ENCODE results near the gene TRIM38.

The TRIM38 gene

DNA sequence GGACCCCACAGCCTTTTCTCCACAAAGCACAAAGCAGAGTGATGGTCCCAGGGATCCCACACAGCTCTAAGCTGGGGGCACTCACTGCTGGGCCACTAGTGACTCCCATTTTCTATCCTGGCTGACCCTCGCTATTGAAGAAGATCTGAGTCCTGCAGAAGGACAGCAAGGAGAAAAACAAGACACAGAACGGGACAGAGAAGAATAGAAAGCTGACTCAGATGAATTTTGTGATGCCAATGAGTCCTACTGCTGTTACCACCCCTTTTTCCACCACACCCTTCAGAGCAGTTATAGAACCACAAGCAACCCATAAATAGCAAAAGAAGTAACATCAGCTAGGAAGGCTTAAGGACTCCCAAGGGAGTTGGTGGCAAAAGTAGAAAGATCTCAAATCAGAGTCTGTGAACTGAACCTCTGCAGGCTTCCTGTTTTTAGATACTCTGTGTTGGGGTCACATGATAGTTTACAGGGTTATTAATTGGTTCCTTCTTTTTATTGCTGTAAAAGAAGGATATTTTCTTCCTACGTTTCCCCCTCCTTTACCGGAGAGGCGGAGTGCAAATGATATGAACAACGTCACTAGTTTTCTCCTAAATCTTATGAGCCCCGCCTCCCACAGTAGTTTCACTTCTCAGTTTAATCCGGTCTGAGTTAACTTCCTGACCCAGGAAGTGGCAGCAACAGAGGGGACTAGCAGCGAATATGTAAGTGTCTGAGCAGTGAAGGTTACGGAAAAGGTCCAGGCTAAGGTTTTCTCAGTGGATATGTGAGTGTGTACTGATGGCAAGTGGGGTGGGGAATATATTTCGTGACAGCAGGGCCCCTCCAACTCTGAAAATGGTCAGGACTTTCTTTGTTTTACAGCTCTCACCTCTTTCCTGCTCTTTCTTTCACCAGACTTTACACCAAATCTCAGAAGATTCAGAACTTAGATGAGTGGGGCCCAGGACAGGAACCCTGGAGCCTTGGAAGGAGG lies at the start of gene TRIM38:
Gene TRIM38 (plus strand): TSS at position 654 of the 979 bp plus-strand sequence. CDS start 3,721 bp downstream, outside the sequence.
- peaks cover 19% of the 10 kb centered on the region for H3K9me3 Mint-ChIP-seq
- peak within 1 kb of the TSS; percentile 88 to 97 (median 96) for H3K4me3 Mint-ChIP-seq
- H3K27ac Mint-ChIP-seq = peak within 1 kb of the TSS; percentile 98 to 99 (median 99)
- peaks cover 61% of the 10 kb centered on the region for H3K4me1 Mint-ChIP-seq
- H3K36me3 Mint-ChIP-seq (ENCODE audit: low read depth) = peaks cover 18% of the 10 kb centered on the region
- H3K27me3 Mint-ChIP-seq (ENCODE audit: low read depth) = no peaks in the 10 kb centered on the region
- no peak for TF ChIP-seq CTCF (IDR thresholded peaks at IDR 0.05; ENCODE audit: unreplicated experiment in 3 of 3)

GRCh38 chr6:25913741-25914140 lies 48.9 kb upstream of the TRIM38 start:
- no peak overlapping the region for H3K4me3 Mint-ChIP-seq
- H3K36me3 Mint-ChIP-seq (ENCODE audit: low read depth) = no peaks in the 10 kb centered on the region
- no peaks in the 10 kb centered on the region for H3K9me3 Mint-ChIP-seq
- no peaks in the 10 kb centered on the region for H3K4me1 Mint-ChIP-seq
- no peak overlapping the region for H3K27ac Mint-ChIP-seq
- no peak for TF ChIP-seq CTCF (IDR thresholded peaks at IDR 0.05; ENCODE audit: unreplicated experiment in 3 of 3)
- no peaks in the 10 kb centered on the region for H3K27me3 Mint-ChIP-seq (ENCODE audit: low read depth)

DNA sequence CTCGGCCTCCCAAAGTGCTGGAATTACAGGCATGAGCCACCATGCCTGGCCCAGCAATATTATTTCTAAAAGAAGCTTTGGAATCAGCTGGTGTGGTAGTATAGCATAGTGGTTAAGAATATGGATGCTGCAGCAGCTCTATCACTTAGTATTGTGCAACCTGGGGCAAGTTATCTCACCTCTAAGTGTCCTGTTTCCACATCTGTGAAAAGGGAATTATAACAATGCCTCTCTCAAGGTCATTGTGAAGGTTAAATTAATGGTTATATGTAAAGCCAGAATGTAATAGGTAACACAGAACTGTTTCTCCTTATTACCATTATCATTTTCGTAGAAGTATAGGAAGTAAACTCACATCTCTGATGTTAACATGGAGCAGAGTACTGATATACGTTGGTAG lies 46.3 kb upstream of the TRIM38 start:
- Mint-ChIP-seq H3K36me3 (ENCODE audit: low read depth) (no peaks in the 10 kb centered on the region), H3K9me3 (no peaks in the 10 kb centered on the region), H3K27ac (no peak overlapping the region), H3K4me1 (no peaks in the 10 kb centered on the region), H3K27me3 (ENCODE audit: low read depth) (no peaks in the 10 kb centered on the region), H3K4me3 (no peak overlapping the region)
- no peak for TF ChIP-seq CTCF (IDR thresholded peaks at IDR 0.05; ENCODE audit: unreplicated experiment in 3 of 3)

- no peak for TF ChIP-seq CTCF (IDR thresholded peaks at IDR 0.05; ENCODE audit: unreplicated experiment in 3 of 3)
- no peaks in the 10 kb centered on the region for H3K9me3 Mint-ChIP-seq
- H3K36me3 Mint-ChIP-seq (ENCODE audit: low read depth) = no peaks in the 10 kb centered on the region
These were observed 45.7 kb upstream of the TRIM38 start for GRCh38 chr6:25916789-25917490.

DNA sequence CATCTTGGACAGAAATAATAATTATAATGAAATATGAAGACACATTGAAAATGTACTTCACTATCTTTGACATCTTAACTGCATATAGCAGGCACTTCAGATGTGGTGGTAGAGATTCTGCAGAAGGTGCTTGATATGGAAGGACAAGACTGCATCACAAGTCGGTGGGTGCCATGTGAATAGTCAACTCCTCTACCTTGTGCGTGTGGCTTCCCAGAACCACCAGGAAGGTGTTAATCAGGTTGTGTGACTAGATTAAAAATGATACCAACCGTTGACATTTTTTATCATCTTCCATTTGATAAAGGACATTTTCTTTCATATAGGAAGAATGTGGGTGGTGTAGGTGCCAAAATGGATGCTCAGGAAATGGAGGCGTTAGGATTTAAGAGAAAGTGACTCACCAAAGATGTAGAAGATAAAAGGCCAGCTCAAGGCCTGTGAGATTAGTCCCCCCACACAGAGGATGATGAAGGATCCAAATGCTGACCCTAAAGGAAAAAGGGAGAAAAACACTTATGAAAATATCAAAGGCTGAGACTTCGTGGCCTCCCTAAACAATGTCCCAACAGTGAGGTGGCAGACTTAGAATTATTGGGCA lies 44.4 kb upstream of the TRIM38 start:
- no peaks in the 10 kb centered on the region for H3K27me3 Mint-ChIP-seq (ENCODE audit: low read depth)
- H3K27ac Mint-ChIP-seq = no peak overlapping the region
- H3K4me1 Mint-ChIP-seq = no peaks in the 10 kb centered on the region
- H3K9me3 Mint-ChIP-seq = no peaks in the 10 kb centered on the region
- no peak overlapping the region for H3K4me3 Mint-ChIP-seq
- TF ChIP-seq CTCF (IDR thresholded peaks at IDR 0.05; ENCODE audit: unreplicated experiment in 3 of 3) = no peak
- H3K36me3 Mint-ChIP-seq (ENCODE audit: low read depth) = no peaks in the 10 kb centered on the region

More at GRCh38 chr6:25916789-25917490, 45.7 kb upstream of the TRIM38 start:
- no peaks in the 10 kb centered on the region for H3K27me3 Mint-ChIP-seq (ENCODE audit: low read depth)
- H3K27ac Mint-ChIP-seq = no peak overlapping the region
- H3K4me3 Mint-ChIP-seq = no peak overlapping the region
- no peaks in the 10 kb centered on the region for H3K4me1 Mint-ChIP-seq
